ENCODE measurements around the gene CHMP6. TPM values are rescaled to one million over a fixed set of nuclear protein-coding genes. Genes with fewer than 3 reads are reported as not detected.

CHMP6 gene
- polyA plus RNA-seq, 1 donor from 2014 or later = 35.1 TPM

GRCh38 chr17:80977172-80977571 lies 14.5 kb upstream of the CHMP6 start:
- no peaks in the 10 kb centered on the region for H3K9me2 ChIP-seq (ENCODE audit: insufficient read depth, low read length)
- H3K79me2 ChIP-seq (replicated peaks; ENCODE audit: insufficient read depth, low read length) = no peaks in the 10 kb centered on the region
- TF ChIP-seq TAF1 (IDR thresholded peaks at IDR 0.05; ENCODE audit: low read depth) = no peak
- TF ChIP-seq CTCF (IDR thresholded peaks at IDR 0.05; ENCODE audit: poor library complexity, severe bottlenecking) = no peak
- TF ChIP-seq EZH2 (IDR thresholded peaks at IDR 0.05; ENCODE audit: borderline replicate concordance, insufficient read depth, low read length, poor library complexity, severe bottlenecking) = no peak
- no peak for TF ChIP-seq RAD21 (conservative IDR thresholded peaks at IDR 0.05)
- no peak for TF ChIP-seq POLR2AphosphoS5 (IDR thresholded peaks at IDR 0.05)
- H3K36me3 ChIP-seq (ENCODE audit: insufficient read depth, low read length) = no peaks in the 10 kb centered on the region
- H4K20me1 ChIP-seq (ENCODE audit: insufficient read depth) = no peaks in the 10 kb centered on the region
- no peak overlapping the region for H3K27ac ChIP-seq (ENCODE audit: low read length)
- no peaks in the 10 kb centered on the region for H3F3A ChIP-seq (ENCODE audit: insufficient read depth, low read length, poor library complexity, severe bottlenecking)
- no peaks in the 10 kb centered on the region for H3K27me3 ChIP-seq (ENCODE audit: insufficient read depth, low read depth, low read length)
- H3K9ac ChIP-seq (ENCODE audit: low read length) = no peak overlapping the region
- no peak overlapping the region for H2AFZ ChIP-seq (ENCODE audit: low read depth, low read length)
- H3K4me3 ChIP-seq (ENCODE audit: low read length) = no peak overlapping the region
- H3K4me2 ChIP-seq (ENCODE audit: low read length) = no peak overlapping the region
- H3K9me3 ChIP-seq (ENCODE audit: low read length) = no peaks in the 10 kb centered on the region

GRCh38 chr17:80978499-80979497 lies 12.8 kb upstream of the CHMP6 start:
- Histone ChIP-seq H3K4me3 (ENCODE audit: low read length) (no peak overlapping the region), H3K9ac (ENCODE audit: low read length) (no peak overlapping the region), H3K27ac (ENCODE audit: low read length) (no peak overlapping the region), H3F3A (ENCODE audit: insufficient read depth, low read length, poor library complexity, severe bottlenecking) (no peaks in the 10 kb centered on the region), H3K79me2 (replicated peaks; ENCODE audit: insufficient read depth, low read length) (no peaks in the 10 kb centered on the region), H4K20me1 (ENCODE audit: insufficient read depth) (no peaks in the 10 kb centered on the region), H2AFZ (ENCODE audit: low read depth, low read length) (no peak overlapping the region), H3K27me3 (ENCODE audit: insufficient read depth, low read depth, low read length) (no peaks in the 10 kb centered on the region), H3K9me3 (ENCODE audit: low read length) (no peaks in the 10 kb centered on the region), H3K4me2 (ENCODE audit: low read length) (no peak overlapping the region), H3K36me3 (ENCODE audit: insufficient read depth, low read length) (no peaks in the 10 kb centered on the region), H3K9me2 (ENCODE audit: insufficient read depth, low read length) (no peaks in the 10 kb centered on the region)
- TF ChIP-seq CTCF (IDR thresholded peaks at IDR 0.05; ENCODE audit: poor library complexity, severe bottlenecking) (no peak), MXI1 (conservative IDR thresholded peaks at IDR 0.05; ENCODE audit: poor library complexity, severe bottlenecking) (no peak), TAF1 (IDR thresholded peaks at IDR 0.05; ENCODE audit: low read depth) (no peak), EP300 (conservative IDR thresholded peaks at IDR 0.05; ENCODE audit: poor library complexity, severe bottlenecking) (no peak), SMC3 (conservative IDR thresholded peaks at IDR 0.05; ENCODE audit: poor library complexity) (no peak), REST (IDR thresholded peaks at IDR 0.05; ENCODE audit: borderline replicate concordance) (no peak), EZH2 (IDR thresholded peaks at IDR 0.05; ENCODE audit: borderline replicate concordance, insufficient read depth, low read length, poor library complexity, severe bottlenecking) (no peak), RAD21 (conservative IDR thresholded peaks at IDR 0.05) (no peak), POLR2AphosphoS5 (IDR thresholded peaks at IDR 0.05) (no peak)

All from neural cell (in vitro differentiated cells).